HCT116 (cell line): ENCODE data around the gene SPSB3. TPM values are rescaled to one million over a fixed set of nuclear protein-coding genes. Genes with fewer than 3 reads are reported as not detected.

Experiments
- ATAC-seq: fragments of 200-7000 bp; cut with Tn5 transposase; 2 replicates; pipeline ENCODE4 v1.9.1; 2020; ENCODE audit warnings: mild to moderate bottlenecking, moderate library complexity
- BruUV-seq: library from RNA; stranded (reverse); fragments of 400-500 nt; replicated peaks from 2 replicates; lab custom pipeline; 2021; lab: Mats Ljungman, UMichigan
- CTCF ChIA-PET: fragments of 300-600 bp; sonication (Branson Sonifier 250); formaldehyde crosslinking; loops from one replicate; lab custom pipeline; 2021; ENCODE audit warnings: antibody characterized with exemption; lab: Charles Lee
- POLR2A ChIA-PET: fragments of 300-600, 350-600 bp; sonication (Branson Sonifier 250); formaldehyde crosslinking; loops from one replicate; lab custom pipeline; 2021; ENCODE audit warnings: antibody characterized with exemption; lab: Charles Lee
- RAD21 ChIA-PET, 2 experiments: fragments of 300-600 bp; sonication (Branson Sonifier 250); formaldehyde crosslinking; loops; one replicate each; lab custom pipeline; 2023; ENCODE audit warnings: low total read pairs in 2 of 2; ENCODE audit not compliant: uncharacterized antibody in 2 of 2, unreplicated experiment in 2 of 2, low non-redundant PET in 1 of 2; lab: Charles Lee
- DNase-seq: peaks from one replicate; pipeline ENCODE4 v3.0.0-alpha.2; 2010; ENCODE audit warnings: low read depth, low spot score
- H2AFZ ChIP-seq: fragments of 200-600 bp; shearing (Covaris generic), sonication (generic); 2 replicates; pipeline ENCODE4 v1.6.1; 2017; ENCODE audit warnings: low read depth, mixed run types, mixed read lengths, antibody characterized with exemption, low read length; ENCODE audit not compliant: poor library complexity, severe bottlenecking
- H3K27ac ChIP-seq: 2 replicates; pipeline ENCODE4 v1.5.1; 2012; ENCODE audit warnings: low read depth, low read length
- H3K27me3 ChIP-seq: fragments of 200-600 bp; sonication (generic); 2 replicates; pipeline ENCODE4 v1.6.1; 2016; ENCODE audit warnings: mixed run types, low read length, mixed read lengths; ENCODE audit not compliant: insufficient read depth
- H3K36me3 ChIP-seq, 2 experiments: fragments of 200-500 bp in 1 of 2; fragments of 200-600 bp in 1 of 2; sonication (Bioruptor generic) in 1 of 2; sonication (generic) in 1 of 2; 2 replicates each; pipeline versions ENCODE4 v1.5.1 to v1.6.1; 2014 to 2016; ENCODE audit warnings: low read length in 2 of 2, inconsistent platforms in 1 of 2, mixed read lengths in 1 of 2, mixed run types in 1 of 2; ENCODE audit not compliant: insufficient read depth in 2 of 2, control insufficient read depth in 1 of 2
- H3K4me1 ChIP-seq, 2 experiments: fragments of 200-600 bp in 1 of 2; sonication (generic) in 1 of 2; 2 replicates each; pipeline versions ENCODE4 v1.5.1 to v1.6.1; 2012 to 2017; ENCODE audit warnings: low read length in 2 of 2, inconsistent platforms in 1 of 2, mild to moderate bottlenecking in 1 of 2, mixed read lengths in 1 of 2, mixed run types in 1 of 2, moderate library complexity in 1 of 2; ENCODE audit not compliant: insufficient read depth in 2 of 2, control insufficient read depth in 1 of 2
- H3K4me2 ChIP-seq: fragments of 200-600 bp; sonication (generic); 2 replicates; pipeline ENCODE4 v1.6.1; 2017; ENCODE audit warnings: mixed run types, low read length, mixed read lengths
- H3K4me3 ChIP-seq, 2 experiments: fragments of 200-600 bp in 1 of 2; sonication (generic) in 1 of 2; replicated peaks in 1 of 2; 2 replicates each; pipeline ENCODE4 v1.5.1; 2011 to 2016; ENCODE audit warnings: low read length in 2 of 2, control low read depth in 1 of 2, low read depth in 1 of 2, mild to moderate bottlenecking in 1 of 2, mixed read lengths in 1 of 2, mixed run types in 1 of 2
- H3K79me2 ChIP-seq: fragments of 200-600 bp; sonication (generic); 2 replicates; pipeline ENCODE4 v1.6.1; 2017; ENCODE audit warnings: mild to moderate bottlenecking, mixed run types, low read length, moderate library complexity, mixed read lengths; ENCODE audit not compliant: insufficient read depth
- H3K9ac ChIP-seq: fragments of 200-600 bp; sonication (generic); 2 replicates; pipeline ENCODE4 v1.6.1; 2016; ENCODE audit warnings: low read length, mixed read lengths
- H3K9me2 ChIP-seq: fragments of 200-600 bp; sonication (generic), shearing (Covaris generic); 2 replicates; pipeline ENCODE4 v1.6.1; 2017; ENCODE audit warnings: mixed run types, mild to moderate bottlenecking, moderate library complexity; ENCODE audit not compliant: insufficient read depth
- H3K9me3 ChIP-seq, 2 experiments: fragments of 200-500 bp in 1 of 2; fragments of 200-600 bp in 1 of 2; sonication (Bioruptor generic) in 1 of 2; sonication (generic) in 1 of 2; 2 replicates each; pipeline ENCODE4 v1.6.1; 2014 to 2017; ENCODE audit warnings: low read length in 2 of 2, mixed read lengths in 2 of 2, inconsistent platforms in 1 of 2, low read depth in 1 of 2, mild to moderate bottlenecking in 1 of 2, mixed run types in 1 of 2, moderate library complexity in 1 of 2; ENCODE audit not compliant: control insufficient read depth in 1 of 2, insufficient read depth in 1 of 2
- H4K20me1 ChIP-seq: fragments of 200-600 bp; sonication (generic), shearing (Covaris generic); 2 replicates; pipeline ENCODE4 v1.6.1; 2017; ENCODE audit warnings: mixed run types, mild to moderate bottlenecking, moderate library complexity; ENCODE audit not compliant: insufficient read depth
- CBX3 ChIP-seq: IDR thresholded peaks from 2 replicates; pipeline ENCODE4 v1.6.1; 2012; ENCODE audit warnings: low read depth
- CEBPB ChIP-seq: IDR thresholded peaks from 2 replicates; pipeline ENCODE4 v1.6.1; 2012; ENCODE audit warnings: low read depth
- CTCF ChIP-seq, 3 experiments: fragments of 200-600 bp in 1 of 3; sonication (generic) in 1 of 3; IDR thresholded peaks in 2 of 3; conservative IDR thresholded peaks in 1 of 3; 2 replicates each; pipeline ENCODE4 v1.5.1; 2012 to 2017; ENCODE audit warnings: low read depth in 2 of 3, low read length in 2 of 3, antibody characterized with exemption in 1 of 3, borderline replicate concordance in 1 of 3, control low read depth in 1 of 3, mild to moderate bottlenecking in 1 of 3, mixed read lengths in 1 of 3, mixed run types in 1 of 3, moderate library complexity in 1 of 3; ENCODE audit not compliant: insufficient read depth in 1 of 3
- EGR1 ChIP-seq: IDR thresholded peaks from 2 replicates; pipeline ENCODE4 v1.6.1; 2012; ENCODE audit warnings: low read depth
- EZH2phosphoT487 ChIP-seq: fragments of 200-600 bp; IDR thresholded peaks from 2 replicates; pipeline ENCODE4 v1.6.1; 2018; ENCODE audit warnings: antibody characterized with exemption, borderline replicate concordance
- MAX ChIP-seq: IDR thresholded peaks from 2 replicates; pipeline ENCODE4 v1.6.1; 2012
- POLR2AphosphoS5 ChIP-seq: IDR thresholded peaks from 2 replicates; pipeline ENCODE4 v1.6.1; 2011; ENCODE audit warnings: mild to moderate bottlenecking, low read depth, low read length, moderate library complexity
- SIN3A ChIP-seq: IDR thresholded peaks from 2 replicates; pipeline ENCODE4 v1.6.1; 2012; ENCODE audit warnings: low read depth
- SRF ChIP-seq: IDR thresholded peaks from 2 replicates; pipeline ENCODE4 v1.6.1; 2012; ENCODE audit warnings: low read depth
- TCF7L2 ChIP-seq: IDR thresholded peaks from 2 replicates; pipeline ENCODE4 v1.7.0; 2011; ENCODE audit warnings: borderline replicate concordance, inconsistent platforms; ENCODE audit not compliant: insufficient read depth, insufficient read length; ENCODE audit errors: extremely low read depth
- YY1 ChIP-seq: IDR thresholded peaks from 2 replicates; pipeline ENCODE4 v1.6.1; 2011; ENCODE audit warnings: low read length, low read depth, moderate library complexity, mild to moderate bottlenecking; ENCODE audit not compliant: insufficient replicate concordance; ENCODE audit errors: extremely low read depth
- ZBTB33 ChIP-seq: IDR thresholded peaks from 2 replicates; pipeline ENCODE4 v1.6.1; 2011; ENCODE audit warnings: mild to moderate bottlenecking, low read length, moderate library complexity; ENCODE audit not compliant: insufficient replicate concordance; ENCODE audit errors: extremely low read depth
- ZFX ChIP-seq: fragments of 450-650 bp; IDR thresholded peaks from 2 replicates; pipeline ENCODE4 v1.6.1; 2017
- intact Hi-C: fragments of 100-400 bp; cut with micrococcal nuclease; formaldehyde crosslinking; loops from 2 replicates; pipeline ENCODE4 v1.10.0; 2022
- total RNA-seq: library from RNA; stranded (reverse); gene quantifications from one replicate; pipeline ENCODE4 v1.2.1, GENCODE V29; 2021; ENCODE audit not compliant: unreplicated experiment

Gene SPSB3
- total RNA-seq, 1 experiment from 2014 or later: 31.6 TPM

- Histone ChIP-seq H3K4me2 (no peak overlapping the region), H3K4me3 (no peak overlapping the region), H3K9ac (no peak overlapping the region), H2AFZ (no peak overlapping the region), H3K9me3 (no peaks in the 10 kb centered on the region), H3K36me3 (peaks cover 10 to 14% of the 10 kb centered on the region in 2 experiments; a peak in 3 of 4 replicates), H3K27ac (no peak overlapping the region), H3K4me1 (no peaks in the 10 kb centered on the region), H4K20me1 (no peaks in the 10 kb centered on the region), H3K27me3 (no peaks in the 10 kb centered on the region), H3K9me2 (no peaks in the 10 kb centered on the region), H3K79me2 (no peaks in the 10 kb centered on the region)
- DNase-seq (no peak), ATAC-seq (no peak)
- intact Hi-C loops: no loop called here
- ChIA-PET POLR2A (no interaction called here), RAD21 (no interaction called here), CTCF (no interaction called here)
- no peak for TF ChIP-seq EGR1
- no peak for TF ChIP-seq CBX3
- TF ChIP-seq TCF7L2: no peak
- TF ChIP-seq YY1: no peak
- no peak for TF ChIP-seq MAX
- TF ChIP-seq ZFX: no peak
- TF ChIP-seq POLR2AphosphoS5: no peak
- TF ChIP-seq ZBTB33: no peak
- no peak for TF ChIP-seq EZH2phosphoT487
- no peak for TF ChIP-seq CEBPB
- TF ChIP-seq SIN3A: no peak
- TF ChIP-seq CTCF (IDR thresholded peaks at IDR 0.05 in 2 of 3, conservative IDR thresholded peaks at IDR 0.05 in 1 of 3; ENCODE audit: borderline replicate concordance in 1 of 3, insufficient read depth in 1 of 3, low read depth in 2 of 3, low read length in 2 of 3): no peak
- no peak for TF ChIP-seq SRF
- no TSS peak for BruUV-seq
Measured at GRCh38 chr16:1745900-1746692, 36.3 kb downstream of the SPSB3 start.
